ENCODE measurements around the gene TMEM127. TPM values are rescaled to one million over a fixed set of nuclear protein-coding genes. Genes with fewer than 3 reads are reported as not detected.
"Not testable (repeated sequence)": the region's sequence is repeated elsewhere in the genome, so short reads cannot be mapped to it uniquely, and the experiment has no call there.

Gene TMEM127
- total and polyA plus RNA-seq, 8 donors = 5.7 to 51.6 (median 14.0) TPM

- TF ChIP-seq CTCF (IDR thresholded peaks at IDR 0.05) = no peak
- Histone ChIP-seq H3K4me1 (peaks cover 0 to 12% (median 8%) of the 10 kb centered on the region in 4 donors), H3K9me3 (no peaks in the 10 kb centered on the region), H3K27me3 (no peaks in the 10 kb centered on the region), H3K4me3 (no peak overlapping the region), H3K27ac (no peak overlapping the region), H3K36me3 (peaks cover 97 to 100% (median 100%) of the 10 kb centered on the region in 4 donors)
- intact Hi-C loops (cut with DNase I; ENCODE audit: low total_unique reads) = no loop called here
- 86 to 94% (median 90%) methylated on average over 5 of the region's 5 CpGs for WGBS, 5 donors
- no peak for DNase-seq
Measured at GRCh38 chr2:96296925-96297324, 31.1 kb upstream of the TMEM127 start.

GRCh38 chr2:96294271-96294670 is 28.5 kb upstream of the TMEM127 start:
- intact Hi-C loops (cut with DNase I; ENCODE audit: low total_unique reads); H3K4me3 ChIP-seq; H3K4me1 ChIP-seq; H3K27ac ChIP-seq; H3K27me3 ChIP-seq; H3K9me3 ChIP-seq; DNase-seq: not testable (repeated sequence)
- peaks cover 97 to 100% (median 100%) of the 10 kb centered on the region in 4 donors for H3K36me3 ChIP-seq
- 86 to 94% (median 90%) methylated on average over 8 of the region's 8 CpGs for WGBS, 5 donors

- 83 to 97% (median 90%) methylated on average over 5 of the region's 5 CpGs for WGBS, 5 donors
- TF ChIP-seq EP300 (IDR thresholded peaks at IDR 0.05) = no peak
- TF ChIP-seq POLR2A (IDR thresholded peaks at IDR 0.05) = no peak
- TF ChIP-seq POLR2AphosphoS5 (IDR thresholded peaks at IDR 0.05) = no peak
Measured at GRCh38 chr2:96291751-96292150, 26.0 kb upstream of the TMEM127 start.

GRCh38 chr2:96287273-96287856 is 21.6 kb upstream of the TMEM127 start:
- no peak for TF ChIP-seq POLR2AphosphoS5 (IDR thresholded peaks at IDR 0.05)
- no peak for TF ChIP-seq POLR2A (IDR thresholded peaks at IDR 0.05)
- no peak for TF ChIP-seq EP300 (IDR thresholded peaks at IDR 0.05)
- no peak for TF ChIP-seq CTCF (IDR thresholded peaks at IDR 0.05)
- intact Hi-C loops (cut with DNase I; ENCODE audit: low total_unique reads) = no loop called here
- Histone ChIP-seq H3K27me3 (no peaks in the 10 kb centered on the region), H3K4me3 (no peak overlapping the region), H3K4me1 (no peaks in the 10 kb centered on the region), H3K9me3 (no peaks in the 10 kb centered on the region), H3K36me3 (peaks cover 98 to 100% (median 100%) of the 10 kb centered on the region in 4 donors), H3K27ac (no peak overlapping the region)
- no peak for DNase-seq
- WGBS, 5 donors = 79 to 88% (median 87%) methylated on average over 6 of the region's 6 CpGs

More at GRCh38 chr2:96291751-96292150, 26.0 kb upstream of the TMEM127 start:
- Histone ChIP-seq H3K27me3 (no peaks in the 10 kb centered on the region), H3K27ac (no peak overlapping the region), H3K4me1 (no peaks in the 10 kb centered on the region), H3K36me3 (peaks cover 95 to 100% (median 100%) of the 10 kb centered on the region in 4 donors), H3K4me3 (no peak overlapping the region), H3K9me3 (no peaks in the 10 kb centered on the region)
- intact Hi-C loops (cut with DNase I; ENCODE audit: low total_unique reads) = no loop called here
- no peak for DNase-seq

- WGBS, 5 donors = 91 to 93% (median 92%) methylated on average over 21 of the region's 21 CpGs
- H3K9me3 ChIP-seq = no peaks in the 10 kb centered on the region
- H3K36me3 ChIP-seq = peaks cover 82 to 100% (median 100%) of the 10 kb centered on the region in 4 donors
- TF ChIP-seq EP300 (IDR thresholded peaks at IDR 0.05) (no peak), POLR2A (IDR thresholded peaks at IDR 0.05) (no peak), CTCF (IDR thresholded peaks at IDR 0.05) (no peak), POLR2AphosphoS5 (IDR thresholded peaks at IDR 0.05) (no peak)
- no peaks in the 10 kb centered on the region for H3K27me3 ChIP-seq
- H3K4me3 ChIP-seq = no peak overlapping the region
- no peaks in the 10 kb centered on the region for H3K4me1 ChIP-seq
- intact Hi-C loops (cut with DNase I; ENCODE audit: low total_unique reads) = no loop called here
- no peak overlapping the region for H3K27ac ChIP-seq
- no peak for DNase-seq
Measured at GRCh38 chr2:96276787-96277499, 11.1 kb upstream of the TMEM127 start.
